Testis (tissue), 2 donors: ENCODE data around the gene DOCK9.

ENCODE experiments used
- POLR2A ChIP-seq: fragments of 450-650 bp; IDR thresholded peaks from one replicate; pipeline ENCODE4 v1.6.1; 2017; ENCODE audit warnings: antibody characterized with exemption, mild to moderate bottlenecking, moderate library complexity
- TF ChIP-seq, protein P1 (sequence below), 3 experiments: fragments of 450-650 bp in 2 of 3; fragments of 200-600 bp in 1 of 3; sonication (generic) in 1 of 3; IDR thresholded peaks; one replicate each; pipeline ENCODE4 v1.5.1; 2016 to 2019; ENCODE audit warnings: antibody characterized with exemption in 3 of 3, mild to moderate bottlenecking in 2 of 3, moderate library complexity in 1 of 3

DNA sequence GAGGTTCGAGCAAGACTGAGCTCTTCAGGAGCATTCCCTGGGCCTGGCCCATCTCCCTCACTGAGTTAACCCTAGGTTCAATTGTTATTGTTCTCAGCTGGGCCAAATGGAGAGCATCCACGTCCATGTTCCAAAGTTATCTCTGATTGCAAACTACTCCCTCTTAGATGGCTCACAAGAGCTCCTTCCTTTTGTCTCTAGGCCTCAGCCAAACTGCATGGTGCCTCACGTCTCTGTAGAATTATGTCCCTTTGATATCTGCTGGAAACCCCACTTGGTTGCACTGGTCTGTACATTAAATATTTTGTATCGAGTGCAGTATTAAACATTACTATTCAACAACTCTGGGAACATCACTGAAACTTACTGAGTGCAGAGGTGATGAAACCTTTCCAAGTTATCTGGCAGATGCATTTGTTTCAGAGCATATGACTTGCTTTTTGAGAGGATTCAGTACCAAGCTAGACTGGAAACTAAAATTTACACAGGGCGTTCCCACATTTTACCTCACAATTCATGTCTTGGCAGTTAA is 38.1 kb downstream of the DOCK9 start:
- TF ChIP-seq POLR2A = no peak
- TF ChIP-seq, protein P1, sequence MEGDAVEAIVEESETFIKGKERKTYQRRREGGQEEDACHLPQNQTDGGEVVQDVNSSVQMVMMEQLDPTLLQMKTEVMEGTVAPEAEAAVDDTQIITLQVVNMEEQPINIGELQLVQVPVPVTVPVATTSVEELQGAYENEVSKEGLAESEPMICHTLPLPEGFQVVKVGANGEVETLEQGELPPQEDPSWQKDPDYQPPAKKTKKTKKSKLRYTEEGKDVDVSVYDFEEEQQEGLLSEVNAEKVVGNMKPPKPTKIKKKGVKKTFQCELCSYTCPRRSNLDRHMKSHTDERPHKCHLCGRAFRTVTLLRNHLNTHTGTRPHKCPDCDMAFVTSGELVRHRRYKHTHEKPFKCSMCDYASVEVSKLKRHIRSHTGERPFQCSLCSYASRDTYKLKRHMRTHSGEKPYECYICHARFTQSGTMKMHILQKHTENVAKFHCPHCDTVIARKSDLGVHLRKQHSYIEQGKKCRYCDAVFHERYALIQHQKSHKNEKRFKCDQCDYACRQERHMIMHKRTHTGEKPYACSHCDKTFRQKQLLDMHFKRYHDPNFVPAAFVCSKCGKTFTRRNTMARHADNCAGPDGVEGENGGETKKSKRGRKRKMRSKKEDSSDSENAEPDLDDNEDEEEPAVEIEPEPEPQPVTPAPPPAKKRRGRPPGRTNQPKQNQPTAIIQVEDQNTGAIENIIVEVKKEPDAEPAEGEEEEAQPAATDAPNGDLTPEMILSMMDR (IDR thresholded peaks at IDR 0.05) = no peak
